HUES6 (cell line): Measurements from ENCODE around the gene IQUB.
A peak's percentile ranks its signal among the peaks of the same experiment; 100 is the strongest.

Experiments
- H3K27ac ChIP-seq: 2 replicates; pipeline ENCODE4 v1.7.0; 2013; ENCODE audit warnings: low read depth, mild to moderate bottlenecking, low read length, inconsistent platforms
- H3K27me3 ChIP-seq: 2 replicates; pipeline ENCODE4 v1.6.1; 2013; ENCODE audit warnings: low read length; ENCODE audit not compliant: control insufficient read depth, insufficient read depth
- H3K36me3 ChIP-seq: 2 replicates; pipeline ENCODE4 v1.6.1; 2013; ENCODE audit warnings: low read length; ENCODE audit not compliant: control insufficient read depth, insufficient read depth
- H3K4me1 ChIP-seq: 2 replicates; pipeline ENCODE4 v1.6.1; 2013; ENCODE audit warnings: low read length; ENCODE audit not compliant: control insufficient read depth, insufficient read depth
- H3K4me3 ChIP-seq: 2 replicates; pipeline ENCODE4 v1.5.1; 2013; ENCODE audit warnings: low read depth, low read length
- H3K9ac ChIP-seq: one replicate; pipeline ENCODE4 v1.6.1; 2013; ENCODE audit warnings: mild to moderate bottlenecking, low read length
- H3K9me3 ChIP-seq: 2 replicates; pipeline ENCODE4 v1.6.1; 2013; ENCODE audit warnings: low read depth, low read length; ENCODE audit not compliant: control insufficient read depth, insufficient read depth

Gene IQUB

DNA sequence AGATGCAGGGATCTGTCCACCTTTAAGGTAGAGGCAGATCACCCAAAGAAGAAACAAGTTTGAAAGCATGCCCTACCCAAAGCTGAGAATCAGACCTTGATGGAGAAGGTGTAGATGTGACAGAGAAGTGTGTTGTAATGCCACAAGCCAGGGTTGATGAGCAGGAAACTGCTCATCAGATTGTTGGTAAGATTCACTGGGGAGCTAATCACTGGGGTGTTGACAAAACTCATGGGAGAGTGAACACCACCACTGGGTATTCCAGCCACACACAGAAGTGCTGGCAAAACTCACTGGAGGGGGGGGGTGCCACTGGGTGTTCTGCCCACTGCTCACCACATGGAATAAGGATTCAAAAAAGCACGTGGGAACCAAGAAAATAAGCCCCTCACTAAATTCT lies 95.2 kb downstream of the IQUB start:
- H3K9me3 ChIP-seq = no peaks in the 10 kb centered on the region; the same call in 1 of the 2 replicates
- H3K4me3 ChIP-seq = no peak overlapping the region
- no peaks in the 10 kb centered on the region for H3K36me3 ChIP-seq
- H3K9ac ChIP-seq = no peak overlapping the region
- no peaks in the 10 kb centered on the region for H3K27me3 ChIP-seq
- H3K4me1 ChIP-seq = peaks cover 20% of the 10 kb centered on the region
- H3K27ac ChIP-seq = peak overlapping the region; percentile 77

DNA sequence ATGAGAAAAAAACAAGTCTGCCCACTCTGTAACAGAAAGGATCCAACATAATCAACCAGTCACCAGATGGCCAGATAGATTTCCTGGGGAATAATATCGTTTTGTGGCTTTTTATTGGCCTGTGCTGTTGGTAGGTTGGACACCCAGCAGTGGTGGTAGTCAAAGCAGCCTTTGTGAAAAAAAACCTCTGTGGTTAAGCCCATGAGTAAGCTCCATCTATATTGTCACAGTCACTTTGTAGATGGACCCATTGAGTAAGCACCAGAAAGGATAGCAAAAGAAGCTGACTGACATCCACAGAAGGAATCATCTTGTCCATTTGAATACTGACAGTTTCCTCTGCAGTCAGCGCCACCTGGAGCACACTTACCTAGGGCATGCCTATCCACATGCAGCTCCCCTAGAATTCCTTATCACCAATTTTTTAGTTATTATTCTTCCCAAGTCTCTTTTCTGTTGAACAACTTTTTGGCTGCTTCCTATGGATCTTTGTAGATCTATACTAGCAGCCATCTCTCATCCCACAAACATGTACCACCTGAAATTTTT lies 96.9 kb downstream of the IQUB start:
- no peak overlapping the region for H3K9ac ChIP-seq
- H3K4me3 ChIP-seq = no peak overlapping the region
- no peaks in the 10 kb centered on the region for H3K36me3 ChIP-seq
- H3K27ac ChIP-seq = no peak overlapping the region
- H3K27me3 ChIP-seq = no peaks in the 10 kb centered on the region
- no peaks in the 10 kb centered on the region for H3K9me3 ChIP-seq
- peaks cover 23% of the 10 kb centered on the region for H3K4me1 ChIP-seq

DNA sequence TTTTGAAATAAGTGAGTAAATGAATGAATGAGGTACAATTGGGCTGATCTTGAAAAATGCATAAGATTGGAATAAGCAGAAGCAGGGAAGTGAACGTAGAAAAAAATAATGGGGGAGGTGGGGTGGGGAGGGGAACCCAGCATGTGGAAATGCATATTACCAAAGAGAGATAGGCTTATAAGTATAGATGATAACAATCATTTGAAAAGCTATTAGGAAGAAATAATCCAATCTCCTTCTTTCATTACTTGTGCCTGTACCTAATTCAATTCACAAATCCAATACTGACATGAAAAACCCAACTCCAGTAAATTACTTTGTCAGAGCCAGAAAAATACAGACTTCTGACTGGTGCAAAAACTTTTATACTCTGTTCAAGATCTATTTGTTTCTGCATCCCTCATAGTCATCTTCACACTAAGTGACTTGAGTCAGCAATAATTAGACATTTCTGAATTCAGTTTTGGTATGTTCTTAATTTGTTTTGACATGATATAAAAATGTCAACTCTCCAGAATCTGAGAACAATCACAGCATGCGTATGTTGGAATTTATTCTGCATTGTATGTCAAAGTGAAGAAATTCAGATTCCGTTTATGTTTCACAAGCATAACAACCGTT lies 99.2 kb downstream of the IQUB start:
- Histone ChIP-seq H3K36me3 (no peaks in the 10 kb centered on the region), H3K27me3 (no peaks in the 10 kb centered on the region), H3K9me3 (no peaks in the 10 kb centered on the region), H3K27ac (no peak overlapping the region), H3K4me3 (no peak overlapping the region), H3K4me1 (peaks cover 14% of the 10 kb centered on the region), H3K9ac (no peak overlapping the region)

DNA sequence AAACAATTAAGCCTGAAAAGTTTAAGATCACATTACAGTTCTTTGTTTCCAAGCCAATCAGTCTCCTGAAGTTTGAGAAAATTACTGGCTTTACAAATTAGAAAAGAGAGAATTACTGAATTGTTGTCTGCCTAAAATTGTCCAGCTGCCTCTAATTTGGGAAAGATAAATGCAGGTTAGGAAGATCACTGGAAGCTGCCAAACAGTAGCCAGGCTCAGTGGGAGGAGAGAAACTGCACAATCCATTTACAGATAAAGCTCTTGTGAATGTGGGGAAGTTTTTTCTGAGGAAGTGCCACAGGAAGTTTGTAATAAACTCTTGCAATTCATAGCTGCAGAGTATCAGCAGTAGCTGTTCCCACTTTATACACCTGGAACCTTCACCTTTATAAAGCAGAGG lies 100.7 kb downstream of the IQUB start:
- Histone ChIP-seq H3K27ac (no peak overlapping the region), H3K4me3 (no peak overlapping the region), H3K9me3 (no peaks in the 10 kb centered on the region), H3K4me1 (peaks cover 3% of the 10 kb centered on the region; the same call in 1 of the 2 replicates), H3K36me3 (no peaks in the 10 kb centered on the region), H3K9ac (no peak overlapping the region), H3K27me3 (no peaks in the 10 kb centered on the region)

DNA sequence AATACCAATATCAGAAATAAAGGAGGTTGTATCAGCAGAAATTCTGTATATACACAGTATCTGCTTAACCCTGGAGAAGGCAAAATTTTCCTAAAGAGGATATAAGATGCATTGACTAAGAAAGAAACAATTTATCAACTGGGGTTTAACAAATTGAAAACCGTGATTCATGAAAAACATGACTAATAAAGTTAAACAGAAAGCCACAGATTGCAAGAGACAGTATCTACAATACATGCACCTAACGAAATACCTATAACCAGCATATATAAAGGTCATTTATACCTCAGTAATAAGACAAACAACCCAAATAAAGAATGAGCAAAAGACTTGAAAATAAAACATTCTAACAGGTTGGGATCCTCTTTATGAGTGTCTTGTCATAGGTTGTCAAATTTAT lies 101.8 kb downstream of the IQUB start:
- H3K36me3 ChIP-seq = no peaks in the 10 kb centered on the region
- H3K4me3 ChIP-seq = no peak overlapping the region
- peaks cover 3% of the 10 kb centered on the region; the same call in 1 of the 2 replicates for H3K4me1 ChIP-seq
- no peak overlapping the region for H3K27ac ChIP-seq
- H3K9ac ChIP-seq = no peak overlapping the region
- no peaks in the 10 kb centered on the region for H3K9me3 ChIP-seq
- no peaks in the 10 kb centered on the region for H3K27me3 ChIP-seq

DNA sequence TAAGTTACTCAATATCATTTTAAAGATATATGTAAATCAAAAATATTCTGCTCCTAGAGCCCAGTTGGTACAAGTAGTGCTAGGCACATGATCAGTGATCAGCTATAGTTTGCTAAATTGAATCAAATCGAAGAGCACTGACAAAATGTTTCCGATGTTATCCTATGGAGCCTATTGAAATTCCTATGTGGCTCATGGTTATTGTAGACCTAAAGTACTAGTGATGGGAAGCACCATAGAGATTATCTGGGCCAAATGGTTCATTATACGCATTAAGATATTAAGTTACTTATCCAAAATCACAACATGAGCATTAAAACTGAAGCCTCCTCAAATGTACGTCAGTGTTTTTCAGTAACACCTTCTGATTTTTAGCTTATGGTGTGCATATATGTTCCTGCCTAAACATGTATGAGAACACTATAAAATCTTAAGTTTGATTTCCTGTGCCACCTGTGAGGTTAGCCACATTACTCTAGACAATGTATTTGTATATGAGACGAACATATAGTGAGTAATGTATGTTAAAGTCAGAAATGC lies 103.2 kb downstream of the IQUB start:
- Histone ChIP-seq H3K27ac (no peak overlapping the region), H3K4me1 (peaks cover 3% of the 10 kb centered on the region; the same call in 1 of the 2 replicates), H3K9ac (peak overlapping the region; percentile 49), H3K4me3 (no peak overlapping the region), H3K36me3 (no peaks in the 10 kb centered on the region), H3K9me3 (no peaks in the 10 kb centered on the region), H3K27me3 (no peaks in the 10 kb centered on the region)

DNA sequence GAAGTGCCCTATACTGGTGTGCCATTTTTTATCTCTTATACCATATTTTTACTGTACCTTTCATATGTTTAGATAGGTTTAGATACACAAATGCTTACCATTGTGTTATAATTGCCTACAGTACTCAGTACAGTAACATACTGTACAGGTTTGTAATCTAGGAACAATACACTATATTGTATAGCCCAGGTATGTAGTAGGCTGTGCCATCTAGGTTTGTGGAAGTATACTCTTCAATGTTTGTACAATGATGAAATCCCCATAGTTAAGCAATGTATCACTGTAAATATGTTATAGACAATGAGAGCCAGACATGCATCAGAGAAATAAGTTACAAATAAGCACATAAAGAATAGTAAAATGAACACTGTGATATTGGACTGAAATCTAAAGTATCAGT lies 109.1 kb downstream of the IQUB start:
- Histone ChIP-seq H3K4me3 (no peak overlapping the region), H3K36me3 (no peaks in the 10 kb centered on the region), H3K27ac (no peak overlapping the region), H3K4me1 (no peaks in the 10 kb centered on the region), H3K27me3 (no peaks in the 10 kb centered on the region), H3K9me3 (peaks cover 10% of the 10 kb centered on the region; the same call in 1 of the 2 replicates), H3K9ac (no peak overlapping the region)

DNA sequence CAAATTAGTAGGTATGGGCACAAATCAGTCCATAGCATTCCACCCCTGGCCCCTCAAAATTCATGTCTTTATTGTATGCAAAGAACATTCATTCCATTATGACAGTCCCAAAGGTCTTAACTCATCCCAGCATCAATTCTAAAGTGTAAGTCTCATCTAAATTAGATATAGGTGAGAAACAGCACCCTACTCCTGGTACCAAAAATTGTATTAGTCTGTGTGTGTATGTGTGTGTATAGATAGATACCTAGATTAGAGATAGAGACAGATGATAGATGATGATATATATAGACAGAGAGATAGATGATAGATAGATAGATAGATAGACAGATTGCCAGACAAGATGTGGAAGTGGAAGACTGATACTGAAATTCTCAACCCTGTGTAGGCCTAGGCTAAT lies 109.9 kb downstream of the IQUB start:
- H3K9me3 ChIP-seq = peaks cover 11% of the 10 kb centered on the region; the same call in 1 of the 2 replicates
- H3K9ac ChIP-seq = no peak overlapping the region
- no peaks in the 10 kb centered on the region for H3K4me1 ChIP-seq
- no peak overlapping the region for H3K4me3 ChIP-seq
- H3K36me3 ChIP-seq = no peaks in the 10 kb centered on the region
- no peak overlapping the region for H3K27ac ChIP-seq
- H3K27me3 ChIP-seq = no peaks in the 10 kb centered on the region

DNA sequence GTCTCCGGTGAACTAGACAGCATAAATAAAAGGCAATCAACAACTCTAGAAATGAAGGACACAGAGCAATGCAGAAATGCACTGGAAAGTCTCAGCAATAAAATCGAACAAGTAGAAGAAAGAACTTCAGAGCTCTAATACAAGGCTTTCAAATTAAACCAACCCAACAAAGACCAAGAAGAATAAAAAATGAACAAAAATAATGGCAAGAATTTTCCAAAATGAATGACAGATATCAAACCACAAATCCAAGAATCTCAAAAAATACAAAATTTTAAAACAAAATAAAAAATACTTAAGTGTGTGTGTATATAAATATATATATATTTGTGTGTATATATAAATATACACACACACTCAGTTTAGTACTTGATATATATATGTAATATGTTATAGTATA lies 110.8 kb downstream of the IQUB start:
- Histone ChIP-seq H3K27ac (no peak overlapping the region), H3K4me1 (no peaks in the 10 kb centered on the region), H3K36me3 (no peaks in the 10 kb centered on the region), H3K27me3 (no peaks in the 10 kb centered on the region), H3K4me3 (no peak overlapping the region), H3K9me3 (peaks cover 17% of the 10 kb centered on the region; the same call in 1 of the 2 replicates), H3K9ac (no peak overlapping the region)

DNA sequence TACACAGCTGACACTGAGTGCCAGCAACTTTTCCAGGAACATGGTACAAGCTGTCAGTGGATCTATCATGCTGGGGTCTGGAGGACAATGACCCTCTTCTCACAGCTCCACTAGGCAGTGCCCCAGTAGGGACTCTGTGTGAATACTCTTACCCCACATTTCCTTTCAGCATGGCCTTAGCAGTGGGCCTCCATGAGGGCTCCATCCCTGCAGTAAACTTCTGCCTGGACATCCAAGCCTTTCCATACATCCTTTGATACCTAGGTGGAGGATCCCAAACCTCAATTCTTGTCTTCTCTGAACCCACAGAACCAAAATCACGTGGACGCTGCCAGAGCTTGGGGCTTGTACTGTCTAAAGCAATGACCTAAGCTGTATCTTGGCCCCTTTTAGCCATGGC lies 116.8 kb downstream of the IQUB start:
- Histone ChIP-seq H3K4me1 (no peaks in the 10 kb centered on the region), H3K4me3 (no peak overlapping the region), H3K27ac (no peak overlapping the region), H3K27me3 (no peaks in the 10 kb centered on the region), H3K9ac (no peak overlapping the region), H3K36me3 (no peaks in the 10 kb centered on the region), H3K9me3 (peaks cover 25% of the 10 kb centered on the region)

DNA sequence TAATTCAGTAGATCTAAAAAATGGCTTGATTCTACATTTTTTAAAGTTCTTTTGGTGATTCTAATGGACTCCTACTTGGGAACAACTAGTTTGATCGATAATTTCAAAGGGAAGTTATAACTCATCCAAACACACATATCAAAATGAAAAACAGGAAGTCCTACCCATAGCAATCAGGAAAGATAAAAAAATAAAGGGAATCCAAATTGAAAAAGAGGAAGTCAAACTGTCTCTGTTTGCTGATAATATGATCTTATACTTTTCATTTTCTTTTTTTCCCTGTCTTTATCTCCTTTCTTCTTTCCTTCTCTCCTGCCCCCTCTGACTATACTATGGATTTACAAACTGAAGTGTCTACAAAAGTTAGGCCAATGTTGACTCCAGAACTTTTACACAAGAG lies 118.8 kb downstream of the IQUB start:
- Histone ChIP-seq H3K27ac (no peak overlapping the region), H3K9ac (no peak overlapping the region)

More for the DNA sequence above, 118.8 kb downstream of the IQUB start:
- H3K4me1 ChIP-seq = peaks cover 2% of the 10 kb centered on the region; the same call in 1 of the 2 replicates
- no peak overlapping the region for H3K4me3 ChIP-seq
- H3K27me3 ChIP-seq = no peaks in the 10 kb centered on the region
- no peaks in the 10 kb centered on the region for H3K36me3 ChIP-seq
- peaks cover 25% of the 10 kb centered on the region for H3K9me3 ChIP-seq
